Limb (tissue), 2 donors: ENCODE results near the gene PLEKHA5.
"Not testable (repeated sequence)": the region's sequence is repeated elsewhere in the genome, so short reads cannot be mapped to it uniquely, and the experiment has no call there.

Experiments used
- DNase-seq, 2 donors: peaks; one replicate each; pipeline ENCODE4 v3.0.0-alpha.2; 2016; ENCODE audit errors: extremely low spot score in 2 of 2

PLEKHA5 gene

GRCh38 chr12:19166387-19166786 lies 36.9 kb downstream of the PLEKHA5 start:
- no peak for DNase-seq

GRCh38 chr12:19166956-19167355 lies 37.4 kb downstream of the PLEKHA5 start:
- DNase-seq: no peak

- DNase-seq: no peak
Measured at GRCh38 chr12:19167708-19168107, 38.2 kb downstream of the PLEKHA5 start.

- no peak for DNase-seq
Measured at GRCh38 chr12:19168644-19169043, 39.1 kb downstream of the PLEKHA5 start.

GRCh38 chr12:19169222-19169621 lies 39.7 kb downstream of the PLEKHA5 start:
- no peak for DNase-seq

GRCh38 chr12:19170286-19170685 lies 40.8 kb downstream of the PLEKHA5 start:
- DNase-seq: not testable (repeated sequence)

GRCh38 chr12:19171731-19172130 lies 42.2 kb downstream of the PLEKHA5 start:
- DNase-seq: no peak

GRCh38 chr12:19177754-19178153 lies 48.2 kb downstream of the PLEKHA5 start:
- DNase-seq: no peak

- DNase-seq: no peak
Measured at GRCh38 chr12:19179986-19180385, 50.5 kb downstream of the PLEKHA5 start.

GRCh38 chr12:19181666-19182426 lies 52.3 kb downstream of the PLEKHA5 start:
- DNase-seq: peak in 1 of 2 donors; percentile 31

- DNase-seq: no peak
Measured at GRCh38 chr12:19183121-19183838, 53.7 kb downstream of the PLEKHA5 start.

GRCh38 chr12:19185262-19185929 lies 55.9 kb downstream of the PLEKHA5 start:
- DNase-seq: no peak

- peak in 1 of 2 donors; percentile 60 for DNase-seq
Measured at GRCh38 chr12:19186722-19187661, 57.5 kb downstream of the PLEKHA5 start.

GRCh38 chr12:19189522-19189921 lies 60.0 kb downstream of the PLEKHA5 start:
- no peak for DNase-seq

- DNase-seq: no peak
Measured at GRCh38 chr12:19190292-19191031, 60.9 kb downstream of the PLEKHA5 start.

- no peak for DNase-seq
Measured at GRCh38 chr12:19191089-19191488, 61.6 kb downstream of the PLEKHA5 start.

GRCh38 chr12:19191563-19191962 lies 62.0 kb downstream of the PLEKHA5 start:
- no peak for DNase-seq

GRCh38 chr12:19192710-19193109 lies 63.2 kb downstream of the PLEKHA5 start:
- DNase-seq: no peak

GRCh38 chr12:19194963-19195362 lies 65.4 kb downstream of the PLEKHA5 start:
- DNase-seq: no peak

GRCh38 chr12:19196959-19197630 lies 67.6 kb downstream of the PLEKHA5 start:
- no peak for DNase-seq
